HEK293 (cell line): ENCODE data around the gene FAM83F.

Experiments used
- CTCF ChIA-PET: fragments of 350-600 bp; formaldehyde crosslinking; extraction: SDS; loops from one replicate; lab custom pipeline; 2021; ENCODE audit warnings: antibody characterized with exemption; lab: Yijun Ruan, JAX
- POLR2A ChIA-PET: fragments of 300-600 bp; formaldehyde crosslinking; extraction: SDS; loops from one replicate; lab custom pipeline; 2020; ENCODE audit warnings: antibody characterized with exemption, inconsistent platforms; lab: Yijun Ruan, JAX
- H3K27ac ChIP-seq: fragments of 200-500 bp; sonication (Bioruptor generic); 2 replicates; pipeline ENCODE4 v1.5.1; 2014; ENCODE audit warnings: low read depth, low read length, control low read depth, inconsistent platforms; ENCODE audit errors: extremely low read depth
- H3K36me3 ChIP-seq, 2 experiments: fragments of 200-500 bp in 1 of 2; sonication (Bioruptor generic) in 1 of 2; 1 replicate in 1 of 2; 2 replicates in 1 of 2; pipeline ENCODE4 v1.5.1; 2014 to 2017; ENCODE audit warnings: inconsistent platforms in 2 of 2, low read length in 2 of 2; ENCODE audit not compliant: control insufficient read depth in 2 of 2, insufficient read depth in 1 of 2
- H3K4me1 ChIP-seq: fragments of 200-500 bp; sonication (Bioruptor generic); 2 replicates; pipeline ENCODE4 v1.5.1; 2014; ENCODE audit warnings: mild to moderate bottlenecking, low read length, inconsistent platforms; ENCODE audit not compliant: control insufficient read depth, insufficient read depth
- H3K4me3 ChIP-seq: 2 replicates; pipeline ENCODE4 v1.5.1; 2011; ENCODE audit warnings: low read depth, mild to moderate bottlenecking, control low read depth, low read length, moderate library complexity
- H3K9me3 ChIP-seq: fragments of 200-500 bp; sonication (Bioruptor generic); 2 replicates; pipeline ENCODE4 v1.5.1; 2014; ENCODE audit warnings: low read depth, low read length, inconsistent platforms; ENCODE audit not compliant: control insufficient read depth, insufficient read depth
- GLI2 ChIP-seq: fragments of 450-650 bp; formaldehyde crosslinking; IDR thresholded peaks from 2 replicates; pipeline ENCODE4; 2017; ENCODE audit warnings: missing biosample characterization, missing genetic modification characterization, low read depth, borderline replicate concordance
- KLF8 ChIP-seq: fragments of 450-650 bp; formaldehyde crosslinking; IDR thresholded peaks from 2 replicates; pipeline ENCODE4 v1.5.1; 2016; ENCODE audit warnings: missing biosample characterization, missing genetic modification characterization
- MYNN ChIP-seq: fragments of 450-650 bp; formaldehyde crosslinking; IDR thresholded peaks from 2 replicates; pipeline ENCODE4 v1.5.1; 2016; ENCODE audit warnings: missing biosample characterization, missing genetic modification characterization, borderline replicate concordance
- ZBTB20 ChIP-seq: fragments of 450-650 bp; formaldehyde crosslinking; IDR thresholded peaks from 2 replicates; pipeline ENCODE4 v1.5.1; 2016; ENCODE audit warnings: missing biosample characterization, missing genetic modification characterization
- ZBTB48 ChIP-seq: fragments of 450-650 bp; formaldehyde crosslinking; IDR thresholded peaks from 2 replicates; pipeline ENCODE4 v1.5.1; 2016; ENCODE audit warnings: missing biosample characterization, missing genetic modification characterization
- ZBTB8A ChIP-seq: fragments of 450-650 bp; formaldehyde crosslinking; IDR thresholded peaks from 2 replicates; pipeline ENCODE4 v1.5.1; 2016; ENCODE audit warnings: missing biosample characterization, missing genetic modification characterization
- ZFP3 ChIP-seq: fragments of 450-650 bp; formaldehyde crosslinking; IDR thresholded peaks from 2 replicates; pipeline ENCODE4 v1.5.1; 2016; ENCODE audit warnings: low read depth, missing biosample characterization, missing genetic modification characterization
- ZFP37 ChIP-seq: fragments of 450-650 bp; formaldehyde crosslinking; IDR thresholded peaks from 2 replicates; pipeline ENCODE4 v1.5.1; 2016; ENCODE audit warnings: missing biosample characterization, missing genetic modification characterization
- ZNF19 ChIP-seq: fragments of 450-650 bp; formaldehyde crosslinking; IDR thresholded peaks from 2 replicates; pipeline ENCODE4; 2016; ENCODE audit warnings: missing biosample characterization, missing genetic modification characterization, low read depth
- ZNF292 ChIP-seq: fragments of 450-650 bp; formaldehyde crosslinking; IDR thresholded peaks from 2 replicates; pipeline ENCODE4 v1.5.1; 2016; ENCODE audit warnings: low read depth, missing biosample characterization, missing genetic modification characterization, borderline replicate concordance
- ZNF366 ChIP-seq: fragments of 450-650 bp; formaldehyde crosslinking; conservative IDR thresholded peaks from 2 replicates; pipeline ENCODE4 v1.5.1; 2016; ENCODE audit warnings: missing biosample characterization, missing genetic modification characterization
- ZNF404 ChIP-seq: fragments of 450-650 bp; formaldehyde crosslinking; IDR thresholded peaks from 2 replicates; pipeline ENCODE4 v1.5.1; 2017; ENCODE audit warnings: missing biosample characterization, missing genetic modification characterization
- ZNF530 ChIP-seq: fragments of 450-650 bp; formaldehyde crosslinking; IDR thresholded peaks from 2 replicates; pipeline ENCODE4 v1.5.1; 2016; ENCODE audit warnings: low read depth, missing biosample characterization, missing genetic modification characterization
- ZNF701 ChIP-seq: fragments of 450-650 bp; formaldehyde crosslinking; IDR thresholded peaks from 2 replicates; pipeline ENCODE4 v1.5.1; 2016; ENCODE audit warnings: missing biosample characterization, missing genetic modification characterization
- ZNF768 ChIP-seq: fragments of 450-650 bp; formaldehyde crosslinking; IDR thresholded peaks from 2 replicates; pipeline ENCODE4 v1.5.1; 2018; ENCODE audit warnings: missing biosample characterization, mild to moderate bottlenecking, missing genetic modification characterization
- ZNF843 ChIP-seq: fragments of 450-650 bp; formaldehyde crosslinking; IDR thresholded peaks from 2 replicates; pipeline ENCODE4 v1.5.1; 2016; ENCODE audit warnings: missing biosample characterization, missing genetic modification characterization
- TF ChIP-seq, protein P1 (sequence below): fragments of 450-650 bp; formaldehyde crosslinking; IDR thresholded peaks from 2 replicates; pipeline ENCODE4 v1.5.1; 2016; ENCODE audit warnings: missing biosample characterization, missing genetic modification characterization, borderline replicate concordance
- TF ChIP-seq, protein P2 (sequence below): fragments of 450-650 bp; IDR thresholded peaks from 2 replicates; pipeline ENCODE4 v1.5.1; 2018; ENCODE audit warnings: missing biosample characterization, mild to moderate bottlenecking, missing genetic modification characterization
- TF ChIP-seq, protein P3 (sequence below): fragments of 450-650 bp; formaldehyde crosslinking; IDR thresholded peaks from 2 replicates; pipeline ENCODE4 v1.5.1; 2016; ENCODE audit warnings: missing biosample characterization, missing genetic modification characterization
- TF ChIP-seq, protein P4 (sequence below): fragments of 450-650 bp; formaldehyde crosslinking; IDR thresholded peaks from 2 replicates; pipeline ENCODE4 v1.5.1; 2016; ENCODE audit warnings: missing biosample characterization, missing genetic modification characterization, borderline replicate concordance
- TF ChIP-seq, protein P5 (sequence below): fragments of 450-650 bp; formaldehyde crosslinking; IDR thresholded peaks from 2 replicates; pipeline ENCODE4 v1.5.1; 2017; ENCODE audit warnings: missing biosample characterization, missing genetic modification characterization

The FAM83F gene

DNA sequence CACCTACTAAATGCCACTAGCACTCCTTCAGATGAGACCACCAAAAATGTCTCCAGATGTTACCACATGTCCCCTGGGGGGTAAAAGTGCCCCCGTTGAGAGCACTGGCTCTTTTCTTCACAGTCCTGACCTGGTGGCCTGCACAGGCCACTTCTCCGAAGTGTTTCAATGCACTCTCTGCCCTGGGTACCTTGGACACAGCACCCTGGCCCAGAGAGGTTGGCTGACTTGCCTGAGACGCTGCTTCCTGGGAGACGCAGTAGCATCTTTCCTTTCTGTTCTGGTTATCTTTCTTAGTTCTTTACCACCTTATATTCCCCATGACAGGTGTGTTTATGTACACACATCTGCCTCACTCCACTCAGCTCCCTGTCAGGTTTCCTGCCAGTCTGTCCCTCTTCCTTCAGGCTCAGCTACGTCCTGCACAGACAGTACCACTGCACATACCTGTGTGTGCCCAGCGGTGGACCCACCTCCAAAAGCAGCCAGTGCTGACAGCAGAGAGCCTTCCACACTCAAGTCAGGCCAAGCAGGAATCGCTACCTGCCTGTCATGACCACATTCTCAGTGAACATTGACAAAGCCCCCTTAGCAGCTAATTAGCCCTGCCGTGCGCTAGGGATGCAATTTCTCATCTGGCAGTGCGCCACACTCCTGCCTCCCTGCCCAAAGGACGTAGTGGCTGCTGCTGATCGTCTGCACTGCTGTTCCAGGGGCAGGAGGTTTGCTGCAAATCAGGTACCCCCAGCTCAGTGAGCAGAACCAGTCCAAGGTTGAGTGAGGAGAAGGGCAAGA is 39.0 kb downstream of the FAM83F start (continued):
- TF ChIP-seq, protein P1, sequence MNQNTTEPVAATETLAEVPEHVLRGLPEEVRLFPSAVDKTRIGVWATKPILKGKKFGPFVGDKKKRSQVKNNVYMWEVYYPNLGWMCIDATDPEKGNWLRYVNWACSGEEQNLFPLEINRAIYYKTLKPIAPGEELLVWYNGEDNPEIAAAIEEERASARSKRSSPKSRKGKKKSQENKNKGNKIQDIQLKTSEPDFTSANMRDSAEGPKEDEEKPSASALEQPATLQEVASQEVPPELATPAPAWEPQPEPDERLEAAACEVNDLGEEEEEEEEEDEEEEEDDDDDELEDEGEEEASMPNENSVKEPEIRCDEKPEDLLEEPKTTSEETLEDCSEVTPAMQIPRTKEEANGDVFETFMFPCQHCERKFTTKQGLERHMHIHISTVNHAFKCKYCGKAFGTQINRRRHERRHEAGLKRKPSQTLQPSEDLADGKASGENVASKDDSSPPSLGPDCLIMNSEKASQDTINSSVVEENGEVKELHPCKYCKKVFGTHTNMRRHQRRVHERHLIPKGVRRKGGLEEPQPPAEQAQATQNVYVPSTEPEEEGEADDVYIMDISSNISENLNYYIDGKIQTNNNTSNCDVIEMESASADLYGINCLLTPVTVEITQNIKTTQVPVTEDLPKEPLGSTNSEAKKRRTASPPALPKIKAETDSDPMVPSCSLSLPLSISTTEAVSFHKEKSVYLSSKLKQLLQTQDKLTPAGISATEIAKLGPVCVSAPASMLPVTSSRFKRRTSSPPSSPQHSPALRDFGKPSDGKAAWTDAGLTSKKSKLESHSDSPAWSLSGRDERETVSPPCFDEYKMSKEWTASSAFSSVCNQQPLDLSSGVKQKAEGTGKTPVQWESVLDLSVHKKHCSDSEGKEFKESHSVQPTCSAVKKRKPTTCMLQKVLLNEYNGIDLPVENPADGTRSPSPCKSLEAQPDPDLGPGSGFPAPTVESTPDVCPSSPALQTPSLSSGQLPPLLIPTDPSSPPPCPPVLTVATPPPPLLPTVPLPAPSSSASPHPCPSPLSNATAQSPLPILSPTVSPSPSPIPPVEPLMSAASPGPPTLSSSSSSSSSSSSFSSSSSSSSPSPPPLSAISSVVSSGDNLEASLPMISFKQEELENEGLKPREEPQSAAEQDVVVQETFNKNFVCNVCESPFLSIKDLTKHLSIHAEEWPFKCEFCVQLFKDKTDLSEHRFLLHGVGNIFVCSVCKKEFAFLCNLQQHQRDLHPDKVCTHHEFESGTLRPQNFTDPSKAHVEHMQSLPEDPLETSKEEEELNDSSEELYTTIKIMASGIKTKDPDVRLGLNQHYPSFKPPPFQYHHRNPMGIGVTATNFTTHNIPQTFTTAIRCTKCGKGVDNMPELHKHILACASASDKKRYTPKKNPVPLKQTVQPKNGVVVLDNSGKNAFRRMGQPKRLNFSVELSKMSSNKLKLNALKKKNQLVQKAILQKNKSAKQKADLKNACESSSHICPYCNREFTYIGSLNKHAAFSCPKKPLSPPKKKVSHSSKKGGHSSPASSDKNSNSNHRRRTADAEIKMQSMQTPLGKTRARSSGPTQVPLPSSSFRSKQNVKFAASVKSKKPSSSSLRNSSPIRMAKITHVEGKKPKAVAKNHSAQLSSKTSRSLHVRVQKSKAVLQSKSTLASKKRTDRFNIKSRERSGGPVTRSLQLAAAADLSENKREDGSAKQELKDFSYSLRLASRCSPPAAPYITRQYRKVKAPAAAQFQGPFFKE (tag by site-specific recombination): no peak
- TF ChIP-seq ZNF530 (tag by site-specific recombination): no peak
- no peak for TF ChIP-seq ZNF404
- peak; percentile 79 for TF ChIP-seq ZBTB48
- TF ChIP-seq GLI2 (tag by site-specific recombination): no peak
- TF ChIP-seq, protein P2, sequence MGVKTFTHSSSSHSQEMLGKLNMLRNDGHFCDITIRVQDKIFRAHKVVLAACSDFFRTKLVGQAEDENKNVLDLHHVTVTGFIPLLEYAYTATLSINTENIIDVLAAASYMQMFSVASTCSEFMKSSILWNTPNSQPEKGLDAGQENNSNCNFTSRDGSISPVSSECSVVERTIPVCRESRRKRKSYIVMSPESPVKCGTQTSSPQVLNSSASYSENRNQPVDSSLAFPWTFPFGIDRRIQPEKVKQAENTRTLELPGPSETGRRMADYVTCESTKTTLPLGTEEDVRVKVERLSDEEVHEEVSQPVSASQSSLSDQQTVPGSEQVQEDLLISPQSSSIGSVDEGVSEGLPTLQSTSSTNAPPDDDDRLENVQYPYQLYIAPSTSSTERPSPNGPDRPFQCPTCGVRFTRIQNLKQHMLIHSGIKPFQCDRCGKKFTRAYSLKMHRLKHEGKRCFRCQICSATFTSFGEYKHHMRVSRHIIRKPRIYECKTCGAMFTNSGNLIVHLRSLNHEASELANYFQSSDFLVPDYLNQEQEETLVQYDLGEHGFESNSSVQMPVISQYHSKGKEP (tag by site-specific recombination): 0 out of 2 replicates have a peak, but pooled peaks have one; percentile 10
- no peak for TF ChIP-seq KLF8
- no peak for TF ChIP-seq ZNF701 (tag by site-specific recombination)
- TF ChIP-seq ZBTB20 (tag by site-specific recombination): no peak
- TF ChIP-seq ZFP37 (tag by site-specific recombination): no peak
- no peak for TF ChIP-seq ZNF843
- no peak for TF ChIP-seq MYNN
- no peak for TF ChIP-seq ZNF19
- TF ChIP-seq, protein P3, sequence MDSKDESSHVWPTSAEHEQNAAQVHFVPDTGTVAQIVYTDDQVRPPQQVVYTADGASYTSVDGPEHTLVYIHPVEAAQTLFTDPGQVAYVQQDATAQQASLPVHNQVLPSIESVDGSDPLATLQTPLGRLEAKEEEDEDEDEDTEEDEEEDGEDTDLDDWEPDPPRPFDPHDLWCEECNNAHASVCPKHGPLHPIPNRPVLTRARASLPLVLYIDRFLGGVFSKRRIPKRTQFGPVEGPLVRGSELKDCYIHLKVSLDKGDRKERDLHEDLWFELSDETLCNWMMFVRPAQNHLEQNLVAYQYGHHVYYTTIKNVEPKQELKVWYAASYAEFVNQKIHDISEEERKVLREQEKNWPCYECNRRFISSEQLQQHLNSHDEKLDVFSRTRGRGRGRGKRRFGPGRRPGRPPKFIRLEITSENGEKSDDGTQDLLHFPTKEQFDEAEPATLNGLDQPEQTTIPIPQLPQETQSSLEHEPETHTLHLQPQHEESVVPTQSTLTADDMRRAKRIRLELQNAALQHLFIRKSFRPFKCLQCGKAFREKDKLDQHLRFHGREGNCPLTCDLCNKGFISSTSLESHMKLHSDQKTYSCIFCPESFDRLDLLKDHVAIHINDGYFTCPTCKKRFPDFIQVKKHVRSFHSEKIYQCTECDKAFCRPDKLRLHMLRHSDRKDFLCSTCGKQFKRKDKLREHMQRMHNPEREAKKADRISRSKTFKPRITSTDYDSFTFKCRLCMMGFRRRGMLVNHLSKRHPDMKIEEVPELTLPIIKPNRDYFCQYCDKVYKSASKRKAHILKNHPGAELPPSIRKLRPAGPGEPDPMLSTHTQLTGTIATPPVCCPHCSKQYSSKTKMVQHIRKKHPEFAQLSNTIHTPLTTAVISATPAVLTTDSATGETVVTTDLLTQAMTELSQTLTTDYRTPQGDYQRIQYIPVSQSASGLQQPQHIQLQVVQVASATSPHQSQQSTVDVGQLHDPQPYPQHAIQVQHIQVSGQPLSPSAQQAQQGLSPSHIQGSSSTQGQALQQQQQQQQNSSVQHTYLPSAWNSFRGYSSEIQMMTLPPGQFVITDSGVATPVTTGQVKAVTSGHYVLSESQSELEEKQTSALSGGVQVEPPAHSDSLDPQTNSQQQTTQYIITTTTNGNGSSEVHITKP (tag by site-specific recombination): 0 out of 2 replicates have a peak, but pooled peaks have one; percentile 28
- no peak for TF ChIP-seq ZBTB8A (tag by site-specific recombination)

DNA sequence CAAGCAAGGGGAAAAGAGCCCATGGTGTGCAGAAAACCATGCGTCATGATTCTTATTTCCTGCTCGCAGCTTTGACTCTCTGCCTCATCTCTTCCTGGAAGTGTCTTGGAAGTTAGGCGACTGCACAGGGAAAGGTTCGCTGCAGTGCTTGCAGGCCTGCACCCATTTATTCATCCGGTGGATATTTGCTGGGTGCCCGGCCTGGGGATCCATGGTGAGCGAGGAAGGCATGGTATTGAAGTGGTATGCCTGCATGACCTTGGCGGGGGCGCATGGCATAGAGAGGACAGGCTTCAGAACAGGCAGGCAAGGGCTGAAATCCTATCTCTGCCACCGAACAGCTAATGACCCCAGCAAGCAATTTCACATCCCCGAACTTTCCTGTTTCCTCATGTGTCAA is 40.6 kb downstream of the FAM83F start:
- Histone ChIP-seq H3K9me3 (no peaks in the 10 kb centered on the region), H3K27ac (no peak overlapping the region), H3K4me1 (peaks cover 5% of the 10 kb centered on the region), H3K36me3 (no peaks in the 10 kb centered on the region), H3K4me3 (no peak overlapping the region)
- ChIA-PET CTCF (interaction anchor here (0.6 to 6.6 kb wide), 19 partner anchors 8 to 542 kb away, joined by 3 to 68 read pairs (median 4); partner anchors contain the start of gene ADSL), POLR2A (no interaction called here)
- no peak for TF ChIP-seq ZNF768 (tag by site-specific recombination)
- TF ChIP-seq ZBTB48: no peak
- no peak for TF ChIP-seq MYNN
- TF ChIP-seq, protein P4, sequence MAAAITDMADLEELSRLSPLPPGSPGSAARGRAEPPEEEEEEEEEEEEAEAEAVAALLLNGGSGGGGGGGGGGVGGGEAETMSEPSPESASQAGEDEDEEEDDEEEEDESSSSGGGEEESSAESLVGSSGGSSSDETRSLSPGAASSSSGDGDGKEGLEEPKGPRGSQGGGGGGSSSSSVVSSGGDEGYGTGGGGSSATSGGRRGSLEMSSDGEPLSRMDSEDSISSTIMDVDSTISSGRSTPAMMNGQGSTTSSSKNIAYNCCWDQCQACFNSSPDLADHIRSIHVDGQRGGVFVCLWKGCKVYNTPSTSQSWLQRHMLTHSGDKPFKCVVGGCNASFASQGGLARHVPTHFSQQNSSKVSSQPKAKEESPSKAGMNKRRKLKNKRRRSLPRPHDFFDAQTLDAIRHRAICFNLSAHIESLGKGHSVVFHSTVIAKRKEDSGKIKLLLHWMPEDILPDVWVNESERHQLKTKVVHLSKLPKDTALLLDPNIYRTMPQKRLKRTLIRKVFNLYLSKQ: no peak
- TF ChIP-seq ZNF366 (tag by site-specific recombination): no peak
- no peak for TF ChIP-seq ZFP3 (tag by site-specific recombination)
- TF ChIP-seq, protein P5, sequence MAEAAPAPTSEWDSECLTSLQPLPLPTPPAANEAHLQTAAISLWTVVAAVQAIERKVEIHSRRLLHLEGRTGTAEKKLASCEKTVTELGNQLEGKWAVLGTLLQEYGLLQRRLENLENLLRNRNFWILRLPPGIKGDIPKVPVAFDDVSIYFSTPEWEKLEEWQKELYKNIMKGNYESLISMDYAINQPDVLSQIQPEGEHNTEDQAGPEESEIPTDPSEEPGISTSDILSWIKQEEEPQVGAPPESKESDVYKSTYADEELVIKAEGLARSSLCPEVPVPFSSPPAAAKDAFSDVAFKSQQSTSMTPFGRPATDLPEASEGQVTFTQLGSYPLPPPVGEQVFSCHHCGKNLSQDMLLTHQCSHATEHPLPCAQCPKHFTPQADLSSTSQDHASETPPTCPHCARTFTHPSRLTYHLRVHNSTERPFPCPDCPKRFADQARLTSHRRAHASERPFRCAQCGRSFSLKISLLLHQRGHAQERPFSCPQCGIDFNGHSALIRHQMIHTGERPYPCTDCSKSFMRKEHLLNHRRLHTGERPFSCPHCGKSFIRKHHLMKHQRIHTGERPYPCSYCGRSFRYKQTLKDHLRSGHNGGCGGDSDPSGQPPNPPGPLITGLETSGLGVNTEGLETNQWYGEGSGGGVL (tag by site-specific recombination): no peak
- TF ChIP-seq ZNF292: no peak
